SHP77 (cell line): ENCODE results near the gene CNTN5.

Experiments
- DNase-seq, 2 experiments: peaks; one replicate each; lab custom pipeline; 2025; lab: John Stamatoyannopoulos, UW

CNTN5 gene

GRCh38 chr11:99513368-99513767 lies 492.6 kb downstream of the CNTN5 start:
- no peak for DNase-seq

- DNase-seq: no peak
These were observed 498.3 kb downstream of the CNTN5 start for GRCh38 chr11:99519095-99519494.

- no peak for DNase-seq
These were observed 501.9 kb downstream of the CNTN5 start for GRCh38 chr11:99522467-99523173.

- no peak for DNase-seq
These were observed 510.7 kb downstream of the CNTN5 start for GRCh38 chr11:99531468-99531867.

- no peak for DNase-seq
These were observed 514.1 kb downstream of the CNTN5 start for GRCh38 chr11:99534812-99535211.

GRCh38 chr11:99535406-99535805 lies 514.7 kb downstream of the CNTN5 start:
- no peak for DNase-seq

- no peak for DNase-seq
These were observed 515.1 kb downstream of the CNTN5 start for GRCh38 chr11:99535819-99536218.

- DNase-seq: no peak
These were observed 516.9 kb downstream of the CNTN5 start for GRCh38 chr11:99537681-99538080.

GRCh38 chr11:99545616-99546015 lies 524.9 kb downstream of the CNTN5 start:
- DNase-seq: no peak

GRCh38 chr11:99548264-99548663 lies 527.5 kb downstream of the CNTN5 start:
- DNase-seq: no peak

GRCh38 chr11:99554232-99554903 lies 533.6 kb downstream of the CNTN5 start:
- no peak for DNase-seq

GRCh38 chr11:99555486-99555885 lies 534.7 kb downstream of the CNTN5 start:
- no peak for DNase-seq

- no peak for DNase-seq
These were observed 544.6 kb downstream of the CNTN5 start for GRCh38 chr11:99565333-99565732.

- no peak for DNase-seq
These were observed 546.7 kb downstream of the CNTN5 start for GRCh38 chr11:99567334-99567956.

- DNase-seq: no peak
These were observed 548.1 kb downstream of the CNTN5 start for GRCh38 chr11:99568808-99569207.

GRCh38 chr11:99571094-99571493 lies 550.3 kb downstream of the CNTN5 start:
- no peak for DNase-seq

GRCh38 chr11:99584830-99585229 lies 564.1 kb downstream of the CNTN5 start:
- no peak for DNase-seq

- DNase-seq: no peak
These were observed 564.9 kb downstream of the CNTN5 start for GRCh38 chr11:99585606-99586005.

GRCh38 chr11:99589771-99590170 lies 569.0 kb downstream of the CNTN5 start:
- no peak for DNase-seq

- no peak for DNase-seq
These were observed 571.5 kb downstream of the CNTN5 start for GRCh38 chr11:99592266-99592665.

GRCh38 chr11:99593197-99593596 lies 572.4 kb downstream of the CNTN5 start:
- no peak for DNase-seq

- DNase-seq: no peak
These were observed 580.4 kb downstream of the CNTN5 start for GRCh38 chr11:99601179-99601578.

GRCh38 chr11:99614352-99614751 lies 593.6 kb downstream of the CNTN5 start:
- DNase-seq: no peak
